Dermis microvascular lymphatic vessel endothelial cell (primary cell): ENCODE data around the gene CAMTA1. TPM values are rescaled to one million over a fixed set of nuclear protein-coding genes. Genes with fewer than 3 reads are reported as not detected.

Experiments
- DNase-seq, 2 donors: peaks; one replicate each; pipeline versions ENCODE4 v3.0.0 to v3.0.0-alpha.2; 2010; ENCODE audit warnings: low read depth in 2 of 2
- total RNA-seq: library from RNA; depleted of rRNA; stranded (reverse); fragments of >200 nt; gene quantifications from 2 replicates; pipeline ENCODE4 v1.2.1, GENCODE V29; 2014

The CAMTA1 gene
- total RNA-seq, 1 donor from 2014 or later = 33.9 TPM

DNA sequence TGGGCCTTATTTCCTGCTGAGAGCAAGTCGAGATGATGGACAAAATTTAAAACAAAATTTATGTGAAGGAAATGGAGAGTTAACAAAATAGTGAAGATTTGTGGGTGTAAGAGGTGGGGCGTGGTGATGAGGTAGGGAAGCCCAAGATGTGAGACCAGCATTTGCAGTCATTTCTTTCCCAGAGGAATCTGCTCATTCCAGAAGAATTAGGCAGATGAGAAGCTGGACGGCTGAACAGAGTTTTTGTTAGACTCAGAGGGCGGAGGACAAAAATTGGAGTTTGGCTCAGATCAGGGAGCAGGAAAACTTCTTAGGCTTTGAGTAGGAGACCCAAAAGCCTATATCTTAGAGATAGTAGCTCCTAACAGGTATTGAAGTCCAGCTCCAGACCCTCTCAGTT is 65.3 kb downstream of the CAMTA1 start:
- DNase-seq = no peak

DNA sequence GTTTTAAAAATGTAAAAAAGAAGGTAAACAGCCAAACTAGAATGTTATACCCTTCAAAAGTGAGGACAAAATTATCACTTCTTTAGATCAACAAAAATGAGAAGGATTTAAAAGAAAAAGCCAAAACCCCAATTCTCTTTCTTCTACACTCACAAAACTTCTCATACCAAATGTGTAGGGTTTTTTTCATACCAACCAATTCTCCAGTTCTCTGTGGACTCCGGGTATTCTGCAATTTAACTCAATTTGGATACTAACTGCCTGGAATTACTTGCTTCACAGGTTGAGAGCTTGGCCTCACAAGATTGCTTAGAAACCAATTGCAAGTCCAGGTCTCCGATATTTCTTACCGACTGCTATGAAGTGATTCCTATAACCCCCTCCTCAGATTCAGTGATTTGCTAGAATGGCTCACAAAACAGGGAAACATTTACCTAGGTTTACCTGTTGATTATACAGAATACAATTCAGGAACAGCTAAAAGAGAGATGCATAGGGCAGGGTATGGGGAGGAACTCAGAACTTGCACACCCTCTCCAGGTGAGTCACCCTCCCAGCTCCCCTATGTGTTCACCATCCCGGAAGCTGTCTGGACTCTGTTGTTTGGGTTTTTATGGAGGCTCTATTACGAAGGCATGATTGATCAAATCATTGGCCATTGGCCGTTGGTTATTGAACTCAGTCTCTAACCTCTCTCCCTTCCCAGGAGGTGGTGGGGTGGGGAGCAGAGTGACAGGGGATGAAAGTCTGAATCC is 67.1 kb downstream of the CAMTA1 start:
- no peak for DNase-seq

DNA sequence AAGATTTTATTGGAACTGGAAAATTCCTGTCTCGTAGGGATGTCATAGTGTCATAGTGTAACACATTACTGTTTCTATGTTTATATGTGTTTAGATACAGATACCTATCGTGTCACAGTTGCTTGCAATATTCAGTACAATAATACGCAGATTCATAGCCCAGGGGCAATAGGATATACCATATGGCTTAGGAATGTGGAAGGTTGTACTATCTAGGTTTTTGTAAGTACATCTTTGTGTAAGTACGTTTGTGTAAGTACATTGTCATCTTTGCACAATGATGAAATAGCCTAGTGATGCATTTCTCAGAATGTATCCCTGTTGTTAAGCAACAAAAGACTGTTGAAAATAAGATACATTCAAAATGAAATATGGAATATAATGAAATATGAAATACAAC is 68.9 kb downstream of the CAMTA1 start:
- DNase-seq = no peak

DNA sequence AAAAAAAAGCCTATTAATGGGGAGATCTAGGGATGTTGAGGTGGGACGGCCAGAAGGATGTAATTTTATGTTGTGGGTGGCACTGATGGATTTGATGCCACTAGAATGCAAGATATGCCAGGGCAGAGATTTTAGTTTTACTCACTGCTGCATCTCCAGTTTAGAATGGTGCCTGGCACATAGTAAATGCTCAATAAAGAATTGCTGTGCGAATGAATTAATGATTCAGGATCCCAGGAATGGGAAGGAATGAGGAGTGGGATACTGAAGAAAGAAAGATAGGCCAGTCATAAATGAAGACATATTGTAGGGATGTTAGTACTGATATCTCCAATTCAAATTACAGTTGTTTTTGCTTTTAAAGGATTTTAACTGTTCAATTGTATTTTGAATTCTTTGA is 72.6 kb downstream of the CAMTA1 start:
- no peak for DNase-seq

DNA sequence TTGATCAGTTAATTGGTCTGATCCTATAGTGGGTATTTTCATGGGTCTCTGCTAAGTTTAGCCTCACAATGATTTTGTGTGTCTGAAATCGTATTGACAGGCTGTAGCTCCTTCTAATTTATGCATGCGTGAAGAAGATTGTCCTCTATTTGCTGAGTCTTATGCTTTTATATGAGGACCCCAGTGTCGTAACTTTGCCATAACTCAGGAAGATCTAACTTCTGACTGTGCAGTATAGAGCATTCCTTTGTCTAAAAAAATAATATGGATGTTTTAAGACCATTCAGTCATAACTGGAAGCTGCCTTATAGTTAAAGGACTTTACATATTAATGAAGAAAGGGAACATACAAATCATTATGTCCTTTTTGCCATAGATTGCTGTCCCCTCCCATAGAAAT is 73.3 kb downstream of the CAMTA1 start:
- no peak for DNase-seq

DNA sequence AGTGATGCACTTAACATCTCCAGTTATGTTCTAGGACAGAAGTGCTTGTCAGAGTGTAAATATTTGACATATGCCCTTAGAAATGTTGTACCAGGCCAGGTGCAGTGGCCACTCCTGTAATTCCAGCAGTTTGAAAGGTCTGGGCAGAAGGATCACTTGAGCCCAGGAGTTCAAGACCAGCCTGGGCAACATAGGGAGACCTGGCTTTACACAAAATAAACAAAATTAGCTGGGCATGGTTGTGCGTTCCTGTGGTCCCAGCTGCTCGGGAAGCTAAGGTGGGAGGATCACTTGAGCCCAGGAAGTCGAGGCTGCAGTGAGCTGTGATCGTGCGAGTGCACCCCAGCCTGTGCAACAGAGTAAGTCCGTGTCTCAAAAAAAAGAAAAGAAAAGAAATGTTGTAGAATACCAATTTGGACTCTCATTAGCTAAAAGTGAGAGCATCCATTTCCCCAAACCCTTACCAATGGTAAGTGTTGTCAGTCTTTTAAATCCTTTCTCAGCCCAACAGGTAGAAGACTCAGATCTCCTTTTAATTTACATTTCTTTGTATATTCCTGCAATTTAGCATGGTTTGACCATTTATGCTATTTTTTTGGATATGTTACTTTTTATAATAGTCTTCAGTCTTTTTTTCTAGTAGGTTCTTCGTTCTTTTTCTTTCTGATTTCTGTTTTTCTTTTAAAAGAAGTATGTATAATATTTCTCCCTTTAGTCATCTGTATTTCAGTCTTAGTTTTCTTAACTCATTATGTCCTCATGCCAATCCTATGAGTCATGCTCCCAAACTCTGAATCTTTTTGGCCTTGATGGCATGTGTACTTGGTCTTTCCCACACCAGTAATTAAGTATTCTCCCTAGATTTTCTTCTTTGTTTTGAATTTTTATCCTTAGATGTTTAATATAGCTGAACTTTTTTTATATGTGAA is 74.4 kb downstream of the CAMTA1 start:
- DNase-seq = peak; percentile 20 to 87

DNA sequence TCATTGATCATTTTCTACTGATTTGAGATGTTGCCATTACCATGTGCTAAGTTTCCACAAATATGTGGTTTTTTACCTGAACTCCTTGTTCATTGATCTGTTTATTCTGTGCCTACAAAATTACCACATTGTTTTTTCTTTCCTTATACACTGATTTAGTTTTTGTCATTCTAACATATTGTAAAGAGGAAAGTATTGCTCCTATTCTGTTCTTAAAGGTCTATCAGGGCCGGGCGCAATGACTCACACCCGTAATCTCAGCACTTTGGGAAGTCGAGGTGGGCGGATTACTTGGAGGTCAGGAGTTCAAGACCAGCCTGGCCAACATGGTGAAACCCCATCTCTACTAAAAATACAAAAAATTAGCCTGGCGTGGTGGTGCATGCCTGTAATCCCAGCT is 75.1 kb downstream of the CAMTA1 start:
- peak in 1 of 2 donors; percentile 59 for DNase-seq

- no peak for DNase-seq
Measured at GRCh38 chr1:6861075-6861724, 75.9 kb downstream of the CAMTA1 start.

DNA sequence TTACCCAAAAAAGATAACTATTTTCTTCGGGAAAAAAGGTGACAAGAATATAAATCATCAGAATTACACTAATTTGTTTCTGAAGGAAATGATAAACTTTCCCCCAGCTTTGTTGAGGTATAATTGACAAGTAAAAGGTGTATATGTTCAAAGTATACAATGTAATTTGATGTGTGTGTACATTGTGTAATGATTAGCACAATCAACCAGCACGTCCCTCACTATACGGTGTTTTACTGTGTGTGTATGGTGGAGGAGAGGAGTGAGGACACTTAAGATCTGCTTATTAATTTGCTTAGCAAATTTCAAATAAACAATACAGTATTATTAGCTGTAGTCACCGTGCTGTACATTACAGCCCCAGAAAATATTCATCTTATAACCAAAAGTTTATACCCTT is 77.7 kb downstream of the CAMTA1 start:
- DNase-seq = no peak

GRCh38 chr1:6864166-6864565 is 78.9 kb downstream of the CAMTA1 start:
- DNase-seq = no peak

- no peak for DNase-seq
Measured at GRCh38 chr1:6866825-6867224, 81.6 kb downstream of the CAMTA1 start.

GRCh38 chr1:6867321-6867720 is 82.1 kb downstream of the CAMTA1 start:
- DNase-seq = no peak

- no peak for DNase-seq
Measured at GRCh38 chr1:6867729-6868659, 82.7 kb downstream of the CAMTA1 start.

DNA sequence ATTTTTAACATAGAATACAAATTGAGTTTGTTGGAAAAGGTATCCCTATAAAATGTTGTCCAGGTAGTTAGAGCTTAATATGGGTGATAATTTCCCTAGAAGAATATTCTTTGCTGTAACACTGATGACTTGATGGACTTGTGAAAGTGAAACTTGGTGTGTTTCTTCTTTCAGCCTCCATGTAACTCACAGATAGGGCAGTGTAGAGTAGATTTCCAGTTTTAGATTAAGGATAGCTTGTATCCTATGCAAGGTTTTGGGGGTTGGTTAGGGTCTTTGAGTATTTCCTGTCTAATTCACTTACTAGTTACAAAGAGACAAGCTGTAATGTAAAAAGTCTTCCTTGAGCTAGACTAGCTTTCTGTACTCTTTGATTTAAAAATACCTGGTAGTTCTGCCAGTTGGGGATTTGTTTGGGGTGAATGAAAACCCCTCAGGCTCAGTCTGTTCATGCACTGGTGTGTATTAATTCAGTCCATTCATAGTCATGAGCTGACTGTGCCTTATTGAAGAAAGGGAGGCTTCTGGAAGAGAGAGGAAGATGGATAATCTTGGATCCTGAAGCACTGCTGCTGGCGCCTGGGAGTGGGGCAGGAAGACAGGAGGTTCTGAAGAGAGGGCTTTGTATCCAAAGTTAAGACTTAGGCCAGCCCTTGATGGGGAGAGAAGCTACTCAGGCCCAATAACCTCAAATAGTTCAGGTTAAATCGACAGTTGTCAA is 83.6 kb downstream of the CAMTA1 start:
- DNase-seq = no peak

- no peak for DNase-seq
Measured at GRCh38 chr1:6869545-6869944, 84.3 kb downstream of the CAMTA1 start.

- DNase-seq = no peak
Measured at GRCh38 chr1:6870086-6870485, 84.8 kb downstream of the CAMTA1 start.

- no peak for DNase-seq
Measured at GRCh38 chr1:6870571-6870970, 85.3 kb downstream of the CAMTA1 start.

- DNase-seq = no peak
Measured at GRCh38 chr1:6871300-6871972, 86.2 kb downstream of the CAMTA1 start.

GRCh38 chr1:6872573-6873261 is 87.5 kb downstream of the CAMTA1 start:
- no peak for DNase-seq
